ENCODE measurements around the gene SOX9.
"Not testable (repeated sequence)": the region's sequence is repeated elsewhere in the genome, so short reads cannot be mapped to it uniquely, and the experiment has no call there.

Gene SOX9

DNA sequence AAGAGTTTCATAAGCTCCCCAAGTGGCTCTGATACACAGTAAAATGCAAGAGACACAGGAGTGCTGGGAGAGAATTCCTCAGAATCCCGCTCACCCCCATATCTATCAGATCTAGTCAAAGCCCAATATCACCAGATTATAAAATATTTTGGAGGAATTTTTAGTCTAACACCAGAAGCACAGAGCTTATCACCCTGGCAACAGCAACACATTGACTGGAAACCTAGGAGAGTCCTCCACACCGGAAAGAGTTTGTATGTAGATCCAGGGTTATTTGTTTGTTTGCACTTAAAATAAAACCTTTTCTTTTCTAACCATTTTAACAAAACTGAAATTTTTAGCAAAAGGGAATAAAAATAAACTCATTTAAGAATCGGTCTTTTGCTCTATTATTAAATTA is 7.2 kb downstream of the SOX9 start:
- no peak for DNase-seq

- DNase-seq, result no peak
Observed at GRCh38 chr17:72134608-72135394, 14.0 kb downstream of the SOX9 start.

DNA sequence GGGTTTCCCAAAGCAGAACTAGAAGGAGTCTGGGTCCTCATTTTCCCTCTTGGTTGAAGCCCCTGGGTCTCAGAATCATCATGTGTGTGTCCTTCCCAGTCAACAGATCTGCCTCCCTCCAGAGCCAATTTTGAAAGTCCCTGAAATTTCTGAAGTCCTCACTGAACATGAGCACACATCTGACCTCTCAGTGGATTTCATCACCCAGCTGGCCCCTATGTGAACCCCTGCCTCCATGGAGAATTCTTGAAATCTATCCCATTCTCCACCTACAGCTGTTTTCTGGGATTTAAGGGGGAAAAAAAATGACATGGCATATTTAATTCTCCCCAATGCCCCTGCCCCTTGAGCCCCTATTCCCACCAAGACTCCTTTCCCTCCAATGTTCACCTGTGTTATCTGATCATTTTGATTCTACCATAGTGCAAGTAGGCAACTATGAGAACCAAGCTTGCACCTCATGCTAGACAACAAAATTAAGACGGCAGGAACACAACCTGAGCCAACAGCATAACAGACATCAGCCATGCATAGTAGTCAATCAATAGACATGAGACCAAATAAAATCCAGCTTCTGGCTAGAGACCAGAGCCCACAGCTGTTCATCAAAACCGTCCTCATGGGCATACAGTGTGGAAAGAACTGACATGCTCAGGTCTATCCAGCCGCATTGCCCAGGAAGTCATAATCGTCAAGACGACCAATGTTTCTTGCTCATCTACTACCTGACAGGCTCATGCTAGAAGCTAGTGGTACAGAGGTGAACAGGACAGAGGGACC is 14.9 kb downstream of the SOX9 start:
- DNase-seq, result no peak

DNA sequence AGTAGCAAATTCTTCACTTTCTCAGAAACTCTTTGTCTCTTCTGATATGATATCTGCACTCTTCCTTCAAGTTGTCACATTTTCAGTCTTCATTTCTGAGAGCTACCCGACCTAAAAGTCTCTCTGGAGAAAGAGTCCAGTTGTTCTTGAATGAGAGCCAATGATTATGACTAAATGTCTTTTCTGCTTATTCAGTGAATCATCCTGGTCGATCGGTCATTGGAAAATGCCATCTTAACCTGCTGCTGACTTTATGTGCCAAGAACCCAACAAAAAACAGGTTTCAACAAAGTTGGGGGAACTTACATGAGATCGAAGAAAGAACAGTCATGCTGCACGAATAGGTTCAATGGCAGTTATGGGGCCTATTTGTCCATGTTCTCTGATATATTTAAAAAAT is 15.9 kb downstream of the SOX9 start:
- no peak for DNase-seq

- DNase-seq, result no peak
Observed at GRCh38 chr17:72137161-72137560, 16.3 kb downstream of the SOX9 start.

DNA sequence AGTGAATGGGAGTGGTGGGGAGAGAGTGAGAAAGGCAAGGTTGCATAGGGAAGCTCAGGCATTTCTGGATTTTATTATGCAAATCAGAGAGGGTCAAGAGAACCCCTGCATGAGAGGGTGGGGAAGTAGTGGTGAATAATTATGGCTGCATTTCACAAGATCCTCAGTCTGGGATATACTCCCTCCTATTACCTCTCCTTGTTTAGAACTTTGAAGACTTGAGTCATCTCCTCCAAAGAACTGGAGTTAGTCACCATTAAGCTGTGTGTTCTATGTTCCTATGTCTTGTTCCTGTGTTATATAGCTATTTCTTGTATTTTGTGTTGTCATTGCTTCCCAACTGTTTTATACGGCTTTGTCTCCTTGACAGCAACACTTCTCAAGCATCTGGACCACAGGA is 18.4 kb downstream of the SOX9 start:
- DNase-seq, result no peak

- no peak for DNase-seq
Observed at GRCh38 chr17:72141336-72141735, 20.5 kb downstream of the SOX9 start.

GRCh38 chr17:72142097-72142496 is 21.3 kb downstream of the SOX9 start:
- not testable (repeated sequence) for DNase-seq

DNA sequence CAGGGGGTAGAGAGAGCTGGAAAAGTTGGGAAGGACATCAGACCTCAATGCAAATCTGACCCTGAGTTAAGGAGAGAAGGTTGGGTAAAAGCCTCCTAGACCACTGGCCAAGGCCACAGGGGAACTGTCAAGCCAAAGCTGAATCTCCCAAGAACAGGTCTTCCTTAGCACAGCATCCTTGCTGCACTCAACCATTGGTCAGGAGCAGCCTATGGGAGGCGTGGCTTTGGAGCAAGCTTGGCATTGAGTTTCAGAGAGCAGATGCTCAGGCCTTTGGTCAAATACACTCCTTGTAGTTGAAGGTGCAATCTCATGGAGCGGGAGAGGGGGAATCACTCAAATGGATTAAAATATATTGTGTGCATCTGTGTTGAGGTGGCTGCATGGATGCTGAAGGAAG is 21.8 kb downstream of the SOX9 start:
- DNase-seq, result no peak

GRCh38 chr17:72143245-72143644 is 22.4 kb downstream of the SOX9 start:
- no peak for DNase-seq

GRCh38 chr17:72144101-72144500 is 23.3 kb downstream of the SOX9 start:
- DNase-seq, result no peak

GRCh38 chr17:72145562-72145961 is 24.7 kb downstream of the SOX9 start:
- no peak for DNase-seq

- DNase-seq, result no peak
Observed at GRCh38 chr17:72145962-72146361, 25.1 kb downstream of the SOX9 start.

DNA sequence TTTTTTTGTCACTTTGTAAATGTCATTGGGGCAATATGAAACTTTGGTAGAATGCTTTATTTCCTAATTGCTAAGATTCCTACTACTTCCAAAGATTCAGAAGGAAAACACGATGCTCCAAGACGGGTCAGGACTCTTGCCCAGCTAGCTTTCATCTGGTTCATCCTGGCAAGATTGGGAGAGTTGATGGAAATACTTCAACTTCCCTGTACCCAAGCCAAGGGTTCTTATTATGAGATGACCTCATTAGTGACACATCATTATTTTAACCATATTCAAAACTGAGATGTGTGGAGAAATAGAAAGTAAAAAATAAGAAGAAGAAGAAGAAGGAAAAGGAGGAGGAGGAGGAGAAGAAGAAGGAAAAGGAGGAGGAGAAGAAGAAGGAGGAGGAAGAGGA is 25.6 kb downstream of the SOX9 start:
- DNase-seq, result no peak

DNA sequence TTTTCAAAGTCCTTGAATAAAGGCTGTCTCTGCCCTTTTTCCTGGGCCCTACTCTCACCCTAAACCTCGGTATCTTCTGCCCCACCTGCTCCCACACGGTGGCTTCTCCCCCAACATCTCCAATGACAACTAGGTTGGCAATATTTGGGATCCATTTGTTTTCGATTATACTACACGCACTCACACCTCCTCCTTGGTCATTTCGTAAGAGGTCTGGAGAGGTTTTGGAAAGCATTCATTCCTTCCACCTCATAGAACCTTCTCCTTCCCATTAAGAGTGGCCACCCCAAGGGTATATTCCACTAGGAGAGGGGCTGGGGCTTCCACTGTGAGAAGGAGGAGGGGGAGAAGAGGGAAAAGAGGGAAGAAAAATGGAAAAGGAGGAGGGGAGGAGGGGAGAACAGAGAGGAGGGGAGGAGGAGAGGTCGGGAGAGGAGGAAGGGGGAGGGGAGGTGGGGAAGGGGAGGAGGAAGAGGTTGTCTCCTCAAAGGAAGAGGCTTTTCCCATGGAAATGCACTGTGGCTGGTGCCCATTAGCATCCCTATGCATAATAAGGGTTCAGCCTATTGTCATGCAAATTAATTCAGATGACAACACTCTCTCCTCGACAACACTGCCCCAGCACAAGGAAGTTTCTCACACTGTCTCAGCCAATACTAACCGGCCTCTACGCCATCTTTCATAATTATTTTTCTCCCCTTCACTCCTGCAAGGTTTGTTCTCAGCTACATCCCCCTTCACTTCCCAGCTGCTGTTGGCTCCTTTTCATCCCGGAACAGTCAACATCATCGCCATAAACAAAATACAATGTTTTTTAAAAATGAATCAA is 30.0 kb downstream of the SOX9 start:
- DNase-seq, result no peak

DNA sequence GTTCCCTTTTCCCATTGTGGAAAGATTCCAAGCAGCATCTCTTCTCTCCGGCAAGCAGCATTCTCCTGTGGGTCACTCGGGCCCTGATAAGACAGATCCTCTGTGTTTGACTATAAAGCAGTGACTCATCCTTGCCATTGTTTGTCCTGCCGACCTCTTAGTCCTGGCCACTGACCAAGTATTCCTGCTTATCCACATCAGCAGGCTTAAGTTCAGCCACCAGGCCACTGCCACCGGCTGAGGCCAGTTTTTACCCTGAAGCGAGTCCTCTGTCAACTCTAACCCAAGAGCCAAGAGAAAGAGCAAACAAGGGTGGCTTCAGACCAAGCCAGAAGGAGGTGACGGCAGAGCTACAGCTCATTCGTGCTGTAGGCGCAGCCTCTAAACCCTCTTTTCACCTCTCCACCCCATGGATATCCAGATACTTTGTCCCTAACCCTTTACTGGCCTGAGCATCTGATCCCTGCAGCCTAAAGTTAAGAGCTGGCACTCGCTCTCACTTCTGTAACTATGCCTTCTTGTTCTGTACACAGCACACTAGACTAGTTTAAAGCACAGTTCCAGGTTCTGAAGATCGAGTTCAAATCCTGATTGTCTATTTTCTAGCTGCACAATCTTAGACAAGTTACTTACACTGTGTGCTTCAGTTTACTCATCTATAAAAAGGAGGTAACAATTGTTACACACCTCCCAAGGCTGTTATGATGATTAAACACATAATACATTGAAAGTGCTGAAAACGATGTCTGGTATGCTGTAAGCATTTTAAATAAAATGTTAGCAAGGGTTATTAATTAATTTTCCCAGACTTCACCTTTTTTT is 31.0 kb downstream of the SOX9 start:
- no peak for DNase-seq

DNA sequence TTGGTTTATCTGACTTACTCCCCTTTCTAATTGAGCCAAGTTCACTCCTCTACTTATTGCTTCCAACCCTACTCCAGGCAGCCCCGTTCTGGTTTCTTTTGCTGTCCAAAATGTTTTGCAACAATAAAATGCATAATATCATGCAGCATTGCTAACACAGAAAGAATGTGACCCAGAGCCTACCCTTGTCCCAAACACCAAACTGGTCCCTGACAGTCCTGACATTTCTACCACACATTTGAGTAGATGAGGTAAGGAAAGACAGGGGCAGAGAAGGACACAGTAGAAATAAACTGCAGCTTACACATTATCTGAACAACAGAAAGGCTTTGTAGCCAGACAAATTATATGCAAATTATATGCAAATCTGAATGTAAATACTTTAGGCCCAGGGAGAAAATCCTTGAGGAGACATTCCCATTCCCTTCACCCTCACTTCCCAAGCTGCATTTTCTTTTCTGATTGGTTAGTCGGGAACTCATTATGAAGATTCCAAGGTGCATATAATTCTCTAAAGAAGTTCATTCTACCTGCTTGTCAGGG is 31.6 kb downstream of the SOX9 start:
- DNase-seq, result no peak

DNA sequence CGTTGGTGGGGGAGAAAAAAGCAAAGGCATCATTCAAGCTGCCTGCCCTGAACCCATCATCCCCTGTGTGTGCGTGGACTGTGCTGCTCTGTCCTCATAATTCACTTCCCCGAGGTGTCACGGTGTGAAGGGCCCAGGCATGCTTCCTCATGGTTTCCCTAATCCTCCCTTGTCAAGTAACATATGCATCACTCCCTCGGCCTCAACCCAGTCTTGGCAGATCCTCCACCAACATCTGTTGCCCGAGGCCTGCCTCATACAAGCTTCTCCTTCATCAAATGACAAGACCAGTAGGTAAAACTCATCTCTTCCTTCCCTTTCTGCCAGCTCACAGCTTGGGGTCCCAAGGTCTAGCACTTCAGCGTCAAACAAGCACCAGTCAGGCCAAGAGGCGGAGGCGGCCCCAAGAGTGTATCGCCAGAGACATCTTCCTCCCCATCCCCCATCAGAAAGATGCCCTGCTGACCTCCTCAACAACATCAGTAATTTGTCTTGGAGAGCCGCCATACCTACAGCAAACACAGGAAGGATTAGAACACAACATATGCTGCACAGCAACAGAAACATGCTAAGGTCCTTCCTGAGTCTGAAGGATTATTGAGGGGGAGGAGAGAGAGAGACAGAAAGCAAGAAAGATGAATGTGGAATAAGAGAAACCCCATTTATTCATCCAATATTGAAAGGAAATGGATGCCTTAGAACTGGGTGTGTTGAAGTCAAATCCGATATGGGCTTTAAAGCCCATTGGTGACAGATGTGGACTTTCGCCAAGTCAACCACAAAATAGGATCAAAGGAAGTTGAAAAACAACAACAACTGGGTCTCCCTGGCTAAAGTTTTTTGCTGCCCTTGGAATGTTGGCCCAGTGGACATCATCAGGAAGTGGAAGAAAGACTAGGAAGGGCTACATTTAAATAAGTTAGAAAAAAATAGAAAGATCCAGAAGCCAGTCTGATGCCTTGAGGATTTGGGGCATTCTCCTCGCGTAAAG is 38.4 kb downstream of the SOX9 start:
- DNase-seq, result no peak

DNA sequence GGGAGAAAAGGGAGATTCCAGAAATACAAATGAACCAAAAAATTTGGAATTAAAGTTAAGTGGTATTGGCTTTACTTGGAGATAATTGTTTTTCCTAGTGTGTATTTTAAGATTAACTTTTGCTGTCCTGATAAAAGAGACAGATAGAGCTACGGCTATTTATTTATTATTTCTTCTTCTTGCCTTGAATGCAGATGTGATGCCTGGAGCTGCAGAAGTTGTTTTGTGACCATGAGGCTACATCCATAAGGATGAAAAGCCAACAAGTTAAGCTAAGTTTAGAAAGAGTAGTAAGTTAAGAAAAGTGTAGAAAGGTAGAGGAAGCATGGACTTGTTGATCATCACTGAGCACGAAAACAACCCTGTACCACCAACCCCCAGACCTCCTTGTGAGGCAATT is 41.7 kb downstream of the SOX9 start:
- no peak for DNase-seq

DNA sequence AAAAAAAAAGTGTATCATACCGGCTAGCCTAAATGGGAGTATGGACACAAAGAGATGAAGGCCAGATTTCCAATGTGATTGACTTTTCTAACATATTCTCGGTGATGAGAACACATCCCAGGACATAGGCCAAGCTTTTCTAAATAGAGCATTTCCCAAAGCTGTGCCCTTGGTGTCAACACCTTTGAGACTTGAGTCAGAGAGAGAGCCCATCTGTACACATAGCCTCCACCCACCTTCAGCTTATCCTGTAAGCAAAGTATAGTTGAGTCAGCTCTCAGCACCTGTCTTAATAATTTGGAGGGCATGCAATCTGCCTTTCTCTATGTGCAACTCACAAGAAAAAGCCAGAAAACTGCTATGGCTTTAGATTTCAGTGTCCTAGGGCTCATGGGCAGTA is 42.7 kb downstream of the SOX9 start:
- no peak for DNase-seq

DNA sequence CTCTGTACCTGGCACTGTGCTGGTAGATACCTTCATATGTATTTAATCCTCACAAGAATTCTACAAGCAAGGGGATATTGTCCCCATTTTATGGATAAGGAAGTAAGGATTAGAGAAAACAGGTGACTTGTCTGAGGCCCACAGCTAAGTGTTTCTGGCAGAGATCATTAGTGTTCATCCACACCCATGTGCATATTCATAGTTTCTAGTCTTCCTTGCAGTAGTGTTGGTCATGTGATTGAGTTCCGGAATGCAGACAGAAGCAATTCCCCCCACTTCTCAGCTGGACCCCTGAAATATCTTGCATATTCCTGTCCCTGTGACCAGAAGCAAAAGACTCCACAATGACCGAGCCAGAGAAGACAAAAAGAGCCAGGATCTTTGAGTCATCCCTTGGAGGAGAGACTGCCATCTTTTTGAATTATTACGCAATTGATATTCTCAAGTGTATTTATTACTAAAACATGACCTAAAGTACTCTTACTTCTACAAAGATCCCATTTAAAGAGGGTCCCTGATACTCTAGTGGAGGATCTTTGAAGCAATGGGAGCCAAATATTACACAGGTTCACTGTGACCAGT is 43.4 kb downstream of the SOX9 start:
- DNase-seq, result no peak

All from activated CD4-positive, alpha-beta T cell treated with anti-CD3 and anti-CD28 coated beads, Interleukin-2, amount 50 U/mL, for 4 hours (primary cell).